ENCODE data around the gene RPIA.
"Not testable (repeated sequence)": the region's sequence is repeated elsewhere in the genome, so short reads cannot be mapped to it uniquely, and the experiment has no call there.

Gene RPIA

DNA sequence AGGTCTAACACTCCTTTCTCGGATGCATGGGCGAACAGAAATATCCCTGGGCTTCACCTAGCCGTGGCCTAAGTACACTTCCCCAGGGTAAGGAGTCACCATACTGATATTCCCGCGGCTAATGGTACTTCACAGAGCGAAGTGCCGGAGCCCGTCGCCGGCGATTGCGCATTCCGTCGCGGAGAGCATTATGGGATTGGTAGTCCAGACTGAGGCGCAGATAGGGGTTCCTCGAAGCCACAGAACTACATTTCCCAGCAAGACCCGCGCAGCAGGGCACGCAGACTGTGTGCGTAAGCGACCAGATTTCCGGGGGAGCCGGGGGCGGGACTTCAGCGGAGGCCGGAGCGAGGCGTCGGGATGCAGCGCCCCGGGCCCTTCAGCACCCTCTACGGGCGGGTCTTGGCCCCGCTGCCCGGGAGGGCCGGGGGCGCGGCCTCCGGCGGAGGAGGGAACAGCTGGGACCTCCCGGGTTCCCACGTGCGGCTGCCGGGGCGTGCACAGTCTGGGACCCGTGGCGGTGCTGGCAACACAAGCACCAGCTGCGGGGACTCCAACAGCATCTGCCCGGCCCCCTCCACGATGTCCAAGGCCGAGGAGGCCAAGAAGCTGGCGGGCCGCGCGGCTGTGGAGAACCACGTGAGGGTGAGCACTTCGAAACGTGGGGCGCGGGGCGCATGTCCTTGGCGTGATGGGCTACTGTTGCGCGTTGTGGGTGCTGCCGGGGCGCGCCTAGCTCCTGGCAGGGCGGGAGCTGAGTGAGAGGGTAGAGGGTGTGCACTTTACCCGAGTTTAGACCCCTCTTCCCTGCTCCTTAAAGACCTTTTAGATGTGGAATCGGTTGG is at the start of gene RPIA:
RPIA (plus strand) TSS at position 335 of the 845 bp plus-strand sequence; CDS start at position 361, 26 bp downstream.
- DNase-seq = peak; percentile 87 to 91

DNA sequence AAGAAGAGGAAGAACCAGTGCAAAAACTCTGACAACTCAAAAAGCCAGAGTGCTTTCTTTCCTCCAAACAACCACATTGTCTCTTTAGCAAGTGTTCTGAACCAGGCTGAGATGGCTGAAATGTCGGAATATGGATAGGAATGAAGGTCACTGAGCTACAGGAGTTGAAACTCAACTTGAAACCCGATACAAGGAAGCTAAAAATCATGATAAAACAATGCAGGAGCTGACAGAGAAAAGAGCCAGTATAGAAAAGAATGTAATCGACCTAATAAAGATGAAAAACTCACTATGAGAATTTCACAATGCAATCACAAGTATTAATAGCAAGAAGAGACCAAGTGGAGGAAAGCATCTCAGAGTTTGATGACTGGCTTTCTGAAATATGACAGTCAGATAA is 49.2 kb upstream of the RPIA start:
- DNase-seq = no peak

DNA sequence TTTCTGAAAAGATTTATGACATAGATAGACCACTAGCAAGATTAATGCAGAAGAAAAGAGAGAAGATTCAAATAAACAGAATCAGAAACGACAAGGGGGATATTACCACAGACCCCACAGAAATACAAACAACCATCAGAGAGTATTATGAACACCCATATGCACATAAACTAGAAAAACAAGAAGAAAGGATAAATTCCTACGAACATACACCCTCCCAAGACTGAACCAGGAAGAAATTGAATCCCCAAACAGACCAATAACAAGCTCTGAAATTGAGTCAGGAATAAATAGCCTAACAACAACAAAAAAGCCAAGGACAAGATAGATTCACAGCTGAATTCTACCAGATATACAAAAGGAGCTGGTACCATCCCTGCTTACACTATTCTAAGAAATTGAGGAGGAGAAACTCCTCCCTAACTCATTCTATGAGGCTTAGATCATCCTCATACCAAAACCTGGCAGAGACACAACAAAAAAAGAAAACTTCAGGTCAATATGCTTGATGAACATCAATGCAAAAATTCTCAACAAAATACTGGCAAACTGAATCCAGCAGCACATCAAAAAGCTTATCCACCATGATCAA is 46.1 kb upstream of the RPIA start:
- DNase-seq = not testable (repeated sequence)

DNA sequence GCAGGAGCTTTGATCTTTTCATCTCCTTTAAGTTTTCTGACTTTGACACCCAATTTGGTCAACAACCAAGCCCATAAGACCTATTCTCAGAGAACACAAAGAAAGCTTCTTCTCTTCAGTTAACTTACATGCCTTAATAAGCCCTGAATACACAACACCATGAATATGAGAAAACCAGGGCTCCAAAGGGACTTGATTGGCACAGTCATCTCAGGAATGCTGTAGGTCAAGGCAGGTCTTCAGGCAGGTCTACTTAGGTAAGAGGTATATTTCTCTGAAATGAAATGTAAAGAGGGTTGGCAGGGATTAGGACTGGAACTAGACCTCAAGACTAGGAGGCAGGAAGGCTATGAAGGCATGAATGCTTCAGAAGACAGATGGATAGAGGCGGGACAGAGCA is 39.8 kb upstream of the RPIA start:
- DNase-seq = no peak

DNA sequence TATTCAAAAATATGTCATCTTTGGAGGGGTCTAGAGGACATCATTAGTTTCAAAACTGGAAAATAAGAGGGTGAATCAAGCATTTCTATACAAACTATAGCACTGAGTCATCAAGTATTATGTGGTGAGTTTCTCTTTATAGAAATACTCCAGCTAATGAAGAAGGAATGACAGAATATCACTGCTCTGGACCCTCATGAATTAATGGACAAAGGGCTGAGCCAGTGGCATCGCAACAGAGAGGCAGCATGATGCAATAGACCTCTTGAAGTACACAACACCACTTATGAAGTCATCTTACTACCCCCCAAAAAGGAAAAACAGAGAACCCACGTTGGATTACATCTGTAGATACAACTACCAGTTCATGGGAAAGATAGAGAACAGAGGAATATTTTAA is 36.8 kb upstream of the RPIA start:
- DNase-seq = no peak

DNA sequence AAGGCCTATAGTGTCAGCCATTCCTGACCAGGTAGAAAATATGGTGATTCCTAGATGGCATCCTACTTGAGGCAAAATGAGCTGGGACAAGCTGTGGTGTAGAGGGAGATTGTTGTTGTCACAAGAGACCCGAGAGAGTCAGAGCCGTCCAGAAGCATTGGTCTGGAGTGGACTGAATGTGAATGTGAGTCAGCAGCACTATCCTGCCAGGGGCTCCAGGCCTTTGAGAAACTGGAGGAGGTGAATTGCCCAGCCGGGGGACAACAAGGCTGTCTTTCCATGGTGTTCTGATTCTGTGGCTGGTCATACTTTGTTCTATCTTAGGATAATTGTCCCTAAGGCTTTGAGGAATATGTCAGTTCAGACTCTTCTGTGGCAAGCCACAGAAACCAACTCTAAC is 34.8 kb upstream of the RPIA start:
- no peak for DNase-seq

DNA sequence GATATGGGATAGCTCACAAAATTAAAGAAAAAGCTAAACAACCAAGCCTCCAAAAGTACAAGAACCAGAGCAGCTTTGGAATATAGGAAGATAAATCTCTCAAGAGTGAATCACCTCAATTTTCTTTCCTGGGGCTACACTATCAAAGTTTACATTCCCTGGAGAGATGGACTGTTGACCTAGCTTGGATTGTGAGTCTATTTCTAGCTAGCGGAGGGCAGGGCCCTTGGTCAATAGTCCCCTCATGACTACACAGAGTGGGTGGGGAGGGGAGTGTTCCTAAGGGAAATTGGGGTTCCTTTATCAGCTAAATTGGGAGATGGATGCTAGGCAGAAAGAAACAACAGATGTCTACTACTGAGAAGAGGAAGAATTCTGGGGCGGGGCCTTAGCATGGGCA is 34.3 kb upstream of the RPIA start:
- no peak for DNase-seq

DNA sequence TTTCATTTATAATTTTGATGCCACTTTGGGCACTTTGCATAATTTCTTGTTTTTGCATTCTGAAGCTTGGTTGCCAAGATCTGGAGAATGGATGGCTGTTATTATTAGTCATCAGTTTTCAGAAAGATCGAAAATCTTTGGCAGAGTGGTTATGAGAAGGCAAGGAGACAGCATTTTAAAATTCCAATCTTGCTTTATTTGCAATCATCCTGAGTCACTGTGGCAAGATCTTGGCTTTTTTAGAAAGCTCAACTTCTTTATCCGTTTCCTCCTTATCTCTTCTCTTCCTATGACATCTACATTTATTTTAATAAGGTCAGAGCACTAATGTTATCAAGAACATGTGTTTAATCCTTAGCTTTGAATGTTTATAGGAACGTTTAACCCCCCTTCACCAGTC is 33.1 kb upstream of the RPIA start:
- DNase-seq = no peak

DNA sequence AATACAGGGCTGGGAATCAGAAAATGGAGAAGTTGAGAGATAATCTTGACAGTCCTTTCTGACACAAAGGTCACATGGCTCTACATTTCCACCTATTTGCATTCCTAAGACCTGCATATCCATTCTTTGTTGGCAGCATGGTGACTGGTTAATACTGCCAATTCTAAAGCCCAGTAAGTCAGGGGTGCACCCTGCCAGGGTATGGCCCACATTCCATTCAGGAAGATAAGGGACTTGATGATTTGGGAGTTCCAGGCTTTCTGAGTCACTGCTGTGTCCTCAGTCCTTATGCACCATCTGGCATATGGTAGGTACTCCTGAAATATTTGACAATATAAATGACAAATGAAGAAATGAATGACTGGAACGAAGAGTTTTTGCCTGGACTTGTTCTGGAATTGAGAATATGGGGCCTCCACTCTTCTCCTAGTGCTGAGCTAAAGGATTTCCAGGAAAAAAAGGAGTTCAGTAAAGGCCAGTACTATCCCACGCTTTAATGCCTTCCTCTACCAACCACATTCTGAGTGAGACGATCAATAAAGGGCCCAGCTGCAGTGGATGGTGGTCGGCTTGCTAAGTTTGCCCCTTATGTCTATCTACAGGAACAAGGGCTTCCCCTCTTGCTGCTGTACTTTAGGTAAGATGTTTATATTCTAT is 32.5 kb upstream of the RPIA start:
- no peak for DNase-seq

DNA sequence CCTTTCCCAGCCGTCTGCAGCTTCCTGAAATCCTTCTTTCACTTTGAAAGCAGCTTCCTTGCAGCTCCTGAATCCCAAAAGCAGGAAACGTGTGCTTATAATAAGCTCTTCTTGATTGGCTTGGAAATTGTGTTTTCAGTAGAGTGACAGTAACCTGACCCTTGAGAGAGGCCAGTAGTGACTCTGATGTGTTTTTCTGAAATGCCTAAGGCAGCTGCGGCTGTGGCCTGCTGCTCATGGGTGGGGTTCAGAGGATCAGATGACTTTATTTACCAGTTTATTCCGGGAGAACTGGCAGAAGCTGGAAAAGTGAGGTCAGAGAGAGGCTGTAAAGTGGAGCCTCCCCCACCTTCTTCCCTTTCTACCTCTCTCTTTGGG is 31.9 kb upstream of the RPIA start:
- DNase-seq = peak; percentile 41 to 73

DNA sequence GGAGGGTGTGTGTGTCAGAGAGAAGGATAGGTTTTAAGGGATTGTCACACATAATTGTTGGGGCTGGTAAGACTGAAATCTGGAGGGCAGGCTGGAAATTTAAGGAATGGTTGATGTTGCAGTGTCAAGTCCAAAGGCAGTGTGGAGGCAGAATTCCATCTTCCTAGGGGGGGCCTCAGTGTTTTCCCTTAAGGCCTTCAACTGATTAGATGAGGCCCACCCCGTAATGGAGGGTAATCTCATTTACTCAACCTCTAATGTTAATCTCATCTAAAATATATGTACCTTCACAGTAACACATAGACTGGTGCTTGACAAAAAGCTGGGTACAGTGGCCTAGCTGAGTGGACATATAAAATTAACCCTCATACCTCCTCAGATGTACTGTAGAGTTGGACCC is 30.9 kb upstream of the RPIA start:
- no peak for DNase-seq

DNA sequence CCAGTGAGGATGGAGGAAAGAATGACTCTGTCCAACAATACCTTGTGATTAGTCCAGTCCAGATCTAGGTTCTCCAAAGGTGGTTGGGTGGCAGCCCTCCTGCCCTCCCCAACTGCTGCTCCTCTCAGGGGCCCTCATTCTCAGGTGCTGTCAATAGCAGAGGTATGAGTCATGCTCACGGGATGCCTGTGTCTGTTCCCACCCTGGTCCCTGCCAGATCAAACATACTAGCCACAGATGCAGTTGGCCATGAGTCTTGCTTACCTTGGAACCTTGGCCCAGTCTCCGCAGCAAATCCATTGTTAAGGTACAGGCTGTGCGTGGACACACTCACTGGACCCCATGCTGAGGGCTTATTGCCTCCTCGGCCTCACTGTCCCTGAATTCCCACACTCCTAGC is 24.9 kb upstream of the RPIA start:
- no peak for DNase-seq

DNA sequence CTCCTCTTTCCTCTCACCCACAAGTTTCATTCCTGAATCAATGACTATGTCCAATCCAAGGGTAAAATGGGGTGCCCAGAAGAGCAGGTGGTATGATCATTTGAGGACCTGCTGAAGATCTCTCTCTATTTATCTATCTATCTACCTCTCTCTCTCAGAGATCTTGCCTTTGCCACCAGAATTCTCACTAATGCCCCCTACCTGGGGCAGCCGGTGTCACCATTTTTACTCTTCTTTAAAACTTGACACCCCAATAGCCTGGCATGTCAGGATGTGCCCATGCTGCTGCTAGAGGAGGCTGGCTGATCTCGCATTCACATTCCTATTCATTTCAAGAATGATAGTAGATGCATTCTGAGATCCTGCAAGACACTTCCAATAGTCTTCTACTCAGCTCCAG is 24.3 kb upstream of the RPIA start:
- no peak for DNase-seq

DNA sequence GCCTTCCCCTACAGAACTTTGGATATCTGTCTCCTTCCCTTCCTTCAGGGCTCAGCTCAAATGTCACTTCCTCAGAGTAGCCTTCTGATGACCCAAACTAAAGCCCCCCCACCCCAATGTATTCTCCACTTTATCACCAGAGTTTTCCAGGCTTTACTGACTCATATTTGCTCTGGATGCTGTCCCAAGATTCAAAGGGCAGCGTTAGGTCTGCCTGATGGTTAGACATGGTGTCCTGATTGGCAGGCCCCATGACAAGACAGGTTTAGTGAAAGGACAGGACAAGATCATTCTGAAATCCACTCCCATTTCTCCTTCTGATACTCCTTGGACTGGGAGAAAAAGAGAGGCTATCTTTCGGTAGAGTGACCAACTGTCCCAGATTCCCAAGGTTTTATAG is 22.6 kb upstream of the RPIA start:
- DNase-seq = no peak

DNA sequence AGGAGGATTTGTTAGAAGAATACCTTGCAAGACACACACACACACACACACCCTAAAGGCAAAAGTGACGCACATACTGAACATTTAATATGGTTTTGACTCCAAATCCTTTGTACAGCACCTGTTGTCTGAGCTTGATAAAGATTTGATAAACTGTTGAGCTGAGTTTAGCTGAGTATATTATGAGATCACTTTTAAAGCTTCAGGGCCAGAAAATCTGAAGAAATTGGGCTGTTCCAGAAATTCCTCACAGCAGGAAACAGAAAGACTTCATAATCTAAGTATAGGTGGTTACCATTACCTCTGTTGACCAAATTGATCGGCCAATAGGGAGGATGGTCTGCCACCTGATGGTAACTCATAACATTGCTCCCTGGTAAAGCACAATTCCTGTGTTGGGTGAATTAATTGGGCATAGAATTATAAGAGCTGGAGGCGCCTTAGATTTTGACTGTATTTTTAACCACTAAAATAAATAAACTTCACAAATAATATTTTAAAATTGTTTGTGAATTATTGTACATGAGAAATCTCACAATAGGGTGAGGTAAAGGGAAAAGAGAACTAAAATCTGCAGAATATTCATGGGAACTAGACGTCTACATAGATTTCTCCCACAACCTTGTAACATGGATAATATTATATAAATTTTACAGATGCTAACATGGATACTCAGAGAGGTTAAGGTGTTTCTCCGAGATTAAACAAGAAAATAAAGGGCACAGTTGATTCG is 21.8 kb upstream of the RPIA start:
- DNase-seq = peak in 1 of 2 experiments; percentile 3

DNA sequence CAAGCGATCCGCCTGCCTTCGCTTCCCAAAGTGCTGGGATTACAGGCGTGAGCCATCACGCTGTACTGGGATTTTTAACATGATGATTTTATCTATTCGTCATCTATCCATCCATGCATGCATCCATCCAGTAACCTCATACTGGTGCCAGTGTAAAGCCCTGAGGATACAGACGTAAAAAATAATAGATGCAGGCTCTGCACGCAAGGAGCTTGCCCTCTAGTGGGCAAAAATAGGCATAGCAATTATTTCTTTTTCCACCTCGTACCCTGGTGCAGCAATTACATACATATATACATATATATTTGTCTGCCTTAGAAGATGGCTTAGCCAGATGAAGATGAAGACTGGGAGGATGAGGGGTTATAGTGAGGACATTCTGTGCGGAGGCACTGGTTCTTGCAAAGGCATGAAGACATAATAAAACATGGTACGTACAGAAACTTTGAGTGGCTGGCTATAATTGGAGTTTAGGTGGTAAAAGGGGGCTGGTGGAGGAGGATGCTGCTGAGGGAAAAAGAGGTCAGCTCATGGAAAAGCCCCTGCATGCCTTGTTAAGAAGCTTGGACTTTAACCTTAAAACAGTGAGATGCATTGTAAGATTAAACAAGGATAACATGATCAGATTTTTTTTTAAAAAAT is 19.6 kb upstream of the RPIA start:
- DNase-seq = peak in 1 of 2 experiments; percentile 31

DNA sequence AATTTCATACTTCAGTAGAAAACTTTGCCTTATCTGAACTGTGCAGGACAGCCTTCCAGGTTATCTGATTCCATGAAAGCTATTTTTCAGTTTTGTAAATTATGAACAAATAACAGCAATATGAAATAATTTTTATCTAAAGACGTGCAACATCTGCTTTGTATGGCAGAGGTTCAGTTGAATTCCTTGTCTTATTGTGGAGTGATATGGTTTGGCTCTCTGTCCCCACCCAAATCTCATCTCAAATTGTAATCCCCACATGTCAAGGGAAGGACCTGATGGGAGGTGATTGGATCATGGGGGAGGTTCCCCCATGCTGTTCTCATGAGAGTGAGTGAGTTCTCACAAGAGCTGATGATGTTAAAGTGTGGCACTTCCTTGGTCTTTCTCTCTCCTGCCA is 18.1 kb upstream of the RPIA start:
- DNase-seq = no peak

DNA sequence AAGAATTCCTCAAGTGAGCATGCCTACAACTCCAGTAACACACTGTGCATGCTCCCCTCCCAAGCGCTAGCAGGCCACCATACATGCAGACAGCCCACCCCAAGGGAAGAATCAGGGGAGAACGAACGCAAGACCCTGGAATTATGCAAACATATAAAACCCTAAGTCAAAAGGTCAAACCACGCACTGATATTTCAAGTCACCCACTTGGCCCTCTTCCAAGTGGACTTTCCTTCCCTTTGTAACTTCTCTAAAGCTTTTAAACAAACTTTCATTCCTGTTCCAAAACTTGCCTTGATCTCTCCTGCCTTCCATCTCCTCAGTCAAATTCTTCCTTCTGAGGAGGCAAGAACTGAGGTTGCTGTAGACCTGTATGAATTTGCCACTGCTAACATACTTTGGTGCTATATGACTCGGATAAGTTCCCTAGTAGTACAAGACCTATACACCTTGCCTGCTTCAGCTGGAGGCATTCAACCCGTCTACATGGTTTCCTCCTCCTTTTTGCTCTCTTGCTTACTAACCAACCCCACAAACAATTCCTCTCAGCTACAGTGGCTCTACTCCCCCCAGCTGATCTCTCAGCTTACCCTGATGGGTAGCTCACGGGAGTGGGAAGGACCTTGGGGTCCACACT is 11.1 kb upstream of the RPIA start:
- no peak for DNase-seq

DNA sequence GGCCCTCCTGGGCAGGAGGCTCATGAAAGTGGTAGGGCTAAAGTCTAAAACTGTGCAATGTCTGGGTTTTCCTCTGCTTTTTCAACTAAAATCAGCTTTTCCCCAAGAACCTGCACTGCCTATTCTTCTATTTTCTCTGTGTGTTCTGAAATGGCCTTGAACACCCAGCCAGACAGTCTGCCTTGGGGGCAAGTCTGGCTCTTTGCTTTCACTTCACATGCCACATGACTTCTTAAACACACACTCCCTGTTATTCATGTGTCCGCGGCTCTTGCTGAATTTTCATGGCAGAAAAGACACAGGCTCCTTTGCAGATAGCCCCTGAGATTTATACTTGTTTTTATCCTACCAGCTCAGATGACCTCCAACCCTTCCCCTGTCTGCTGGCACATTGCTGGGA is 10.6 kb upstream of the RPIA start:
- DNase-seq = no peak

DNA sequence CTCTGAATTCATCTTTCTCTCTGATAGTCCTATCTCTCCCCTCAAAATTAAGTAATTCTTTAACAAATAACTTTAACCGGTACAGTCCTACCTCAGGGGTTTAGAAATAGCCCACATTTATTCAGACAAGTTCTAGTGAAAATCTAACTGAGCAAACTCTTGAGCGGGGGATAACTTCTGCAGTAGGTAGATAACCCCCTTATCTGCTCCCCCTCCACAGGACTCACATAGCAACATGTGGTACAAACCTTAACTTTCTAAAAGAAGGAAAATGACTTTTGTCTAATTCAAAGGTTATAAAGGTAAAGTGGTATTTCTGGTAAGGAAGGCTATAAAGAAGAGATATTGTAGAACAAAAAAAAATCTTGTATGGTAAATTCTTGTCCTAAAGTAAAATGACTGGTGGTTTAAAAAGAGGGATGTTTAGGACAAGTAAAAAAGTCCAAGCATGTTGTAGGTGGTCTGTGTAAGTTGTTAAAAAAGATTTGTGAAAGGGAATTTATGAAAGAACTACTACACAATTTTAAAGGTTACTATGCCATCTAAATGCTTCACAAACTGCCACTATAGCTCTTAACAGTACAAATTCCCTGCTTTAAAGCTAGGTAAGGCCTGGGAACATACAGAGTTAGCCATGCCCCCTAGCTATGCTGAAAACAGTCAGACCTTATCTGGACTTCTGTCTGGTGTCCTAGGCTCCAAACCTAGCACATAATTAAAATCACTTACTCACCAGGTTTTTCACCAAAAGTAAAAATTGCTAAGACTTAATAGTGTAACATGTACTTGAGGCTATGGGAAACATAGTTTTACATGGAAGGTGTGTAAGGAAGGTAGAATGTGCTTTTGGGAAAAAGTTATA is 8.1 kb upstream of the RPIA start:
- no peak for DNase-seq

DNA sequence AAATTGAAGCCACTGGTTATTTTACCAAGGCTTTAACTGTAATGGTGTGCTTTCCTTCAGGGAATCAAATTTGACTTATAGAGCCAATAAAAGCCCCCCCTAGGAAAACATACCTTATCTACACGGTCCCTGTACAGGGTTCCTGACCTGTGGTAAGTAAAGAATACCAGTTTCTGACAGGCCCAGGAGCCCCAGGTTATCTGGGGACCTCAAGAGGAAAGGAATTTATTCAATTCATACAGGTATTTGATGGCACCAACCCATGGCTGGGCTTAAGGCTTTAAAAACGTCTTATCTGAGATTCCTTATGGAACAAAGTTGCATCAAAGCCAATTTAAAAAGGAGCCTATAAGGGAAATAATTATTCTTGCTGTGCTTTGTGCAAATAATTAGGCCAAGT is 7.0 kb upstream of the RPIA start:
- DNase-seq = no peak

DNA sequence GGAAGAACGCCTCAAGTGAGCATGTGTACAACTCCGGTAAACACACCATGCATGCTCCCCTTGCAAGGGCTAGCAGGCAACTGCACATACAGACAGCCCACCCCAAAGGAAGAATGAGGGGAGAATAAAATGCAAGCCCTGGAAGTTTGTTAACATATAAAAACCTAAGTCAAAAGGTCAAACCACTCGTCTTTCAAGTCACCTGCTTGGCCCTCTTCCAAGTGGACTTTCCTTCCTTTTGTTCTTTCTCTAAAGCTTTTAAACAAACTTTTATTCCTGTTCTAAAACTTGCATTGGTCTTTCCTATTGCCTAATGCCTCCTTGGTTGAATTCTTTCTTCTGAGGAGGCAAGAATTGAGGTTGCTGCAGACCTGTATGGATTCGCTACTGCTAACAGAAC is 5.2 kb upstream of the RPIA start:
- no peak for DNase-seq
